ENCODE results near the gene HMOX1. TPM values are rescaled to one million over a fixed set of nuclear protein-coding genes. Genes with fewer than 3 reads are reported as not detected.

The HMOX1 gene
- total RNA-seq, 8 experiments from 2014 or later: 1.9 to 60.6 (median 14.3) TPM

DNA sequence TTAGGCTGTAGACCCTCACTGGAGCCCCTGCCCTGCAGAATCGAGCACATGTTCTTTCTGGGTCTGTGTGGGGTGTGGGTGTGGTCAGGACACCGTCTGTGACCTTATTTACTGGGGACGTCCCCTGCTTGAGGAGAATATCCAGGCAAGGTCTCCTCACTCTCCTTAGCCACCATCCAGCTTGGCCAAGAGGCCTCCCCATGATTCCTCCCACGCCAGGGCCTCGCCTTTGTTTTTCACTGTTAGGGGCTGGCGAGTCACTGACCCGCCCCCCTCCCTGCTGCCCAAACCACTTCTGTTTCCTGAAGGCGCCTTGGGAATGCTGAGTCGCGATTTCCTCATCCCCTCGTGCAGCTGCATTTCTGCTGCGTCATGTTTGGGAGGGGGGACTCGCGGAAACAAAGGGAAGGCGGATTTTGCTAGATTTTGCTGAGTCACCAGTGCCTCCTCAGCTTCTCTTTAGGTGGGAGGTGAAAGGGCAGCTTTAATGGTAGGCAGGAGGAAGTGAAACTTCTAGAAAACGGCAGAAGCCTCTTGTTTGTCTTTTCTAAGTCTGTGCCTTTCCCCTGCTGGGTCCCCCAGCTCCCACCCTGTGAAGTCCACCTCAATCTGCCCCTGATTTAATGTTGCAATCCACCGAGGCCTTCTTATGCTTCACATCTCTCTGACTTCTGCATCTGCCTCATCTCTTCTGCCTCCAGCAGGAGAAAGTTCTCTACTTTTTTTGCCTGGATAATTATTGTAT lies 4.0 kb upstream of the HMOX1 start:
- no peak overlapping the region for H3K4me3 ChIP-seq
- peak; percentile 20 to 35 (median 31) for ATAC-seq (replicated peaks in 6 of 8)
- H3K27ac ChIP-seq: no peak overlapping the region
- in situ Hi-C loops (cut with MboI; ENCODE audit: low pct_unique_long_range_greater_than_20kb in 2 of 9, low sequenced_read_pairs in 9 of 9, unreplicated experiment in 9 of 9): no loop called here
- 0 to 42% (median 6%) methylated on average over 1 to 11 of the region's 17 CpGs; no CpG with 5 or more reads in 4 of the 10 experiments for WGBS, 10 experiments
- H3K4me1 ChIP-seq (replicated peaks in 1 of 2): peaks cover 17 to 24% of the 10 kb centered on the region in 2 donors

DNA sequence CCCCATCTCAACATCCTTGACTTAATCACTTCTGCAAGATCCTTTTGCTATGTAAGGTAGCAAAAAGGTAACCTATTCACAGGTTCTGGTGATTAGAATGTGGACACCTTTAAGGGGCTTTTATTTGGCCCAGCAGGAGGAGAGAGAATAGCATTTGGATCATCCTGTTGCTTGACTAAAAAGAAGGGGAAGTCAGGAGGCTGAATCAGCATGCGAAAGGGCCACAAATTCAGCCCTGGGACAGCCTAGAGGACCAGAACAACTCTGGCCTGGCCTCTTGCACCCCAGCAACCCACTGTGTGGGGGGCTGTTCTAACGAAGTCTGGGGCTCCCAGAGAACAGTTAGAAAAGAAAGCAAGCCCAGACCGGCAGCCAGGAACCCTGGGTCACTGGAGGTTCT lies 3.2 kb upstream of the HMOX1 start:
- peaks cover 17 to 21% of the 10 kb centered on the region in 2 donors for H3K4me1 ChIP-seq (replicated peaks in 1 of 2)
- ATAC-seq (replicated peaks in 6 of 8): no peak
- no peak overlapping the region for H3K4me3 ChIP-seq
- 17 to 100% (median 81%) methylated on average over 1 to 3 of the region's 3 CpGs; no CpG with 5 or more reads in 2 of the 10 experiments for WGBS, 10 experiments
- in situ Hi-C loops (cut with MboI; ENCODE audit: low pct_unique_long_range_greater_than_20kb in 2 of 9, low sequenced_read_pairs in 9 of 9, unreplicated experiment in 9 of 9): no loop called here
- H3K27ac ChIP-seq: no peak overlapping the region

DNA sequence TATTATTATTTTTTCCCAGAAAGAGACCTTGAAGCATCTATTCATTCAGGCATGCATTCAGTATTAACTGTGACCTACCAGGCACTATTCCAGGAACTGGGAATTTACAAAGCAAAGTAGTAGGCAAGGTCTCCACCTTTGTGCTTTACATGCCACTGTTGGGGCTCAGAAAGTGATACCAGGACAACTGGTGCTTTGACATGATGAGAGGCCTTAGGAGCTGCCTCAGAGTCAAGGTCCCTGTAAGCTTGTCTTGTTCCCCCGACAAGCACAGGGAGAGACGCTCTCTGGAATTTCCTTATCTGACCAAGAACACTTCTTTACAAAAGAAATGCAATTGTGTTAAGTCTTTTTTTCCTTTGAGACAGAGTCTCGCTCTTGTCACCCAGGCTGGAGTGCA lies 2.3 kb upstream of the HMOX1 start:
- Histone ChIP-seq H3K4me1 (replicated peaks in 1 of 2) (peaks cover 17 to 21% of the 10 kb centered on the region in 2 donors), H3K4me3 (no peak overlapping the region), H3K27ac (no peak overlapping the region)
- no peak for ATAC-seq (replicated peaks in 6 of 8)
- in situ Hi-C loops (cut with MboI; ENCODE audit: low pct_unique_long_range_greater_than_20kb in 2 of 9, low sequenced_read_pairs in 9 of 9, unreplicated experiment in 9 of 9): no loop called here
- WGBS, 10 experiments: 67 to 100% (median 92%) methylated on average over 1 to 3 of the region's 3 CpGs; no CpG with 5 or more reads in 3 of the 10 experiments

GRCh38 chr22:35379146-35379993 lies 1.5 kb upstream of the HMOX1 start:
- 17 to 90% (median 57%) methylated on average over 2 to 8 of the region's 10 CpGs for WGBS, 10 experiments
- no peak overlapping the region for H3K4me3 ChIP-seq
- H3K4me1 ChIP-seq (replicated peaks in 1 of 2): peaks cover 17 to 21% of the 10 kb centered on the region in 2 donors
- no peak for ATAC-seq (replicated peaks in 6 of 8)
- in situ Hi-C loops (cut with MboI; ENCODE audit: low pct_unique_long_range_greater_than_20kb in 2 of 9, low sequenced_read_pairs in 9 of 9, unreplicated experiment in 9 of 9): no loop called here
- no peak overlapping the region for H3K27ac ChIP-seq

DNA sequence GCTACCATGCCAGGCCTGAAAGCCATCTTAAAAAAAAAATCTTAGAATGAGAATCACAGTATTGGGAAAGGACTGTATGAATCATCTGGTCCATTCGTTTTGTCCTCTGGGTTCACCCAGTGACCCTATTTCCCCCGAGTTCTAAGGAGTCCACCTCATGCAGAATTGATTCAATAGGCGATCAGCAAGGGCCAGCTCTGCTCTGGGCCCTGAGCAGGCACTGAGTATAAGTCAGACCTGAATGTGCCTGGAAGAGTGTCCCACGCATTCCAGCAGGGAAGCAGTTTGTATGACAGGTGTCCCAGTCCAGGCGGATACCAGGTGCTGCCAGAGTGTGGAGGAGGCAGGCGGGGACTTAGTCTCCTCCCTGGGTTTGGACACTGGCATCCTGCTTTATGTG lies 883 bp upstream of the HMOX1 start:
- no peak overlapping the region for H3K27ac ChIP-seq

DNA sequence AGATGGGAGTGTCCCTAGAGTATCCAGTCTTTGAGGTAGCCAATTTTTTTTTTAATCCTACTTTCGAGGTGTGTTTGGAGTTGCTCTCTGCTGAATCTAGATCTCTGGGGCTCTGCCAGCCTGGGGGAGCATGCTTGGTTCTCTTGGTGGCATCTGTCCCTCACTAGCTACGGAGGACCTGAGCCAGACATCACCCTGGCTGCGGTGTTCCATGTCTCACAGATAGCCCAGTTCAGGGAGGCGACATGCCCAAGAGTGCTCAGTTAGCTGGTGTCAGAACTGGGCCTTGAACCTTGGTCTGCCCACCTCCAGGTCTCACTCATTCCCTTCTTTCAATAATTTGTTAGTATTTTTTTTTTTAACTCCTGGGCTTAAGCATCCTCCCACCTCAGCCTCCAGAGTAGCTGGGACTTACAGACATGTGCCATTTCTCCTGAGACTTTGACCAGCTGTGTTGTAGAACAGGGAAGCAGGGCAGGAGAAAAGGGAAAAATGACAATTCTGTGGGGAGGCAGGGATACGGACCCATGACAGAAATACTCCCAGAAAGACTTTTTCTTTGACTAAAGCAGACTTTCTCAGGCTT lies 621 bp downstream of the HMOX1 start:
- ATAC-seq (replicated peaks in 6 of 8): peak in 2 of 8 experiments; percentile 1 to 4
- peaks cover 13 to 17% of the 10 kb centered on the region in 2 donors for H3K4me1 ChIP-seq (replicated peaks in 1 of 2)
- in situ Hi-C loops (cut with MboI; ENCODE audit: low pct_unique_long_range_greater_than_20kb in 2 of 9, low sequenced_read_pairs in 9 of 9, unreplicated experiment in 9 of 9): no loop called here
- 0 to 83% (median 31%) methylated on average over 1 to 4 of the region's 5 CpGs; no CpG with 5 or more reads in 4 of the 10 experiments for WGBS, 10 experiments
- peak overlapping the region; percentile 36 to 48 (median 39) for H3K4me3 ChIP-seq
- no peak overlapping the region for H3K27ac ChIP-seq

More for the DNA sequence above, 883 bp upstream of the HMOX1 start:
- in situ Hi-C loops (cut with MboI; ENCODE audit: low pct_unique_long_range_greater_than_20kb in 2 of 9, low sequenced_read_pairs in 9 of 9, unreplicated experiment in 9 of 9): no loop called here
- ATAC-seq (replicated peaks in 6 of 8): no peak
- H3K4me3 ChIP-seq: no peak overlapping the region
- peaks cover 17 to 21% of the 10 kb centered on the region in 2 donors for H3K4me1 ChIP-seq (replicated peaks in 1 of 2)
- 75 to 95% (median 78%) methylated on average over 2 to 5 of the region's 6 CpGs; no CpG with 5 or more reads in 4 of the 10 experiments for WGBS, 10 experiments

DNA sequence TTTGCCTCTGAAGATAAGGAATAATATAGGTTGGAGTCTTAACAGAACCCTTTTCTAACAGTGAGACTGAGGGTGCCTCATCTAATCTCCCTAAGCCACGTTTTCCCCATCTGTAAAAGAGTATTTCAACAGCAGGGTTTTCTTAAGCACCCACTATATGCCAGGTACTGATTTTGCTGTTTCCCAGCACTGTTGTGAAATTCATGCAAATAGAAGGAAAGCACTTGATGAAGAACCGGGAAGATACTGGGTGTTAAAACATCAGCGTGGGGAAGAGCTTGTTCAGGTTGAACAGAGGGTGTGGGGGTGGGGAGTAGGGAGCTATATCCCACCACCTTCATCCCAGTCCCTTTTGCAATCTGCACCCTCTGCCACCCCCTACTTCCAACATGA lies 2.8 kb downstream of the HMOX1 start:
- in situ Hi-C loops (cut with MboI; ENCODE audit: low pct_unique_long_range_greater_than_20kb in 2 of 9, low sequenced_read_pairs in 9 of 9, unreplicated experiment in 9 of 9): no loop called here
- H3K27ac ChIP-seq: no peak overlapping the region
- WGBS, 10 experiments: 40 to 100% (median 81%) methylated on average over 1 to 3 of the region's 3 CpGs; no CpG with 5 or more reads in 1 of the 10 experiments
- H3K4me3 ChIP-seq: no peak overlapping the region
- ATAC-seq (replicated peaks in 6 of 8): no peak
- peaks cover 4 to 8% of the 10 kb centered on the region in 2 donors for H3K4me1 ChIP-seq (replicated peaks in 1 of 2)

DNA sequence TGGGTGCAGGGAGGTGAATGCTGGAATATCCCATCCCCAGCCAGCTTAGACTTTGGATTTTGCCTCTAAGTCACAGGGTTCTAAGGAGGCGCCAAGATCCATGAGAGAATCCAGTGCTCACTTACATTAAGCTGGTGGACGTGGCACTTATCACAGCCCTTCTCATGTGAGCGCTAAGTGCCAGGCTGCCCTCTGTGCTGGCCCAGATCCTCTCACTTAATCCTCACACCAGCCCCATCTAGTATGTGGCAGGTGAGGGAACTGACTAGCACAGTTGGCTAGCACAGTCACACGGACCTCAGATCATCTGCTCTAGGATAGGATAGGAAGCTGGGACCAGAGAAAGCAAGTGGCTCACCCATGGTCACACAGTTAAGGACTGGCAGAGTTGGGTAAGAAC lies 3.6 kb downstream of the HMOX1 start:
- no peak overlapping the region for H3K4me3 ChIP-seq
- WGBS, 10 experiments: 0 to 100% (median 92%) methylated on average over 1 to 2 of the region's 4 CpGs; no CpG with 5 or more reads in 7 of the 10 experiments
- peaks cover 4 to 8% of the 10 kb centered on the region in 2 donors for H3K4me1 ChIP-seq (replicated peaks in 1 of 2)
- H3K27ac ChIP-seq: no peak overlapping the region
- in situ Hi-C loops (cut with MboI; ENCODE audit: low pct_unique_long_range_greater_than_20kb in 2 of 9, low sequenced_read_pairs in 9 of 9, unreplicated experiment in 9 of 9): no loop called here
- no peak for ATAC-seq (replicated peaks in 6 of 8)

DNA sequence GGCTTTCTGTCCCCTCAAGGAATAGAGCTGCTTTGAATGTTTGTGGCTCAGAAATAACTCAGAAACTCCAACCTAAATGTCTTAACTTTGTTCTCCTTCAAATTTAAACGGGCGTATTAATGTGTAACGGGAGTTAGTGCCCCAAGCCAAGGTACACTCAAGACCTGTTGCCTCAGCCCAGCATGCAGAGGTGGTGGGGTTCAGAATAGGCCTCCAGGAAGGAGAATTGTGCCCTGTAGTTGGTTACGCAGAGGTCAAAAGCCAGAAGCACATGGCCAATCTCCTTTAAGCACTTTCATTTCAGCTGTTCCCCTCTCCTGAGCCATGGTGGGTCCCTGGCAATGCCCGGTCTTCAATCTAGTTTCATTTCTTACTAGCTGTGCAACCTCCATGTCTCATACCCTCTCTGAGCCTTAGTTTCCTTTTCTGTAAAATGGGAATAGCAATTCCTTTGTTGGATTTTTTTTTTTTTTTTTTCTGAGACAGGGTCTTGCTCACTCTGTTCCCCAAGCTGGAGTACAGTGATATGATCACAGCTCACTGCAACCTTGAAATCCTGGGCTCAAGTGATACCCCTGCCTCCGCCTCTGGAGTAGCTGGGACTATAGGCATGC lies 4.2 kb downstream of the HMOX1 start:
- Histone ChIP-seq H3K27ac (no peak overlapping the region), H3K4me1 (replicated peaks in 1 of 2) (peaks cover 4 to 8% of the 10 kb centered on the region in 2 donors), H3K4me3 (no peak overlapping the region)
- no peak for ATAC-seq (replicated peaks in 6 of 8)
- WGBS, 10 experiments: 72 to 100% (median 87%) methylated on average over 1 to 6 of the region's 6 CpGs; no CpG with 5 or more reads in 1 of the 10 experiments
- in situ Hi-C loops (cut with MboI; ENCODE audit: low pct_unique_long_range_greater_than_20kb in 2 of 9, low sequenced_read_pairs in 9 of 9, unreplicated experiment in 9 of 9): no loop called here

- Histone ChIP-seq H3K27ac (no peak overlapping the region), H3K4me1 (replicated peaks in 1 of 2) (no peaks in the 10 kb centered on the region), H3K4me3 (no peak overlapping the region)
- in situ Hi-C loops (cut with MboI; ENCODE audit: low pct_unique_long_range_greater_than_20kb in 2 of 9, low sequenced_read_pairs in 9 of 9, unreplicated experiment in 9 of 9): no loop called here
- WGBS, 10 experiments: 85 to 100% (median 100%) methylated on average over 1 to 4 of the region's 19 CpGs; no CpG with 5 or more reads in 7 of the 10 experiments
- ATAC-seq (replicated peaks in 6 of 8): peak in 2 of 8 experiments; percentile 15 to 21
Observed at GRCh38 chr22:35386670-35387288, 5.9 kb downstream of the HMOX1 start.

GRCh38 chr22:35390933-35391332 lies 10.0 kb downstream of the HMOX1 start:
- 60 to 100% (median 96%) methylated on average over 1 to 4 of the region's 5 CpGs; no CpG with 5 or more reads in 3 of the 10 experiments for WGBS, 10 experiments
- no peak overlapping the region for H3K4me3 ChIP-seq
- no peak overlapping the region for H3K27ac ChIP-seq
- no peaks in the 10 kb centered on the region for H3K4me1 ChIP-seq (replicated peaks in 1 of 2)
- ATAC-seq (replicated peaks in 6 of 8): no peak
- in situ Hi-C loops (cut with MboI; ENCODE audit: low pct_unique_long_range_greater_than_20kb in 2 of 9, low sequenced_read_pairs in 9 of 9, unreplicated experiment in 9 of 9): no loop called here

DNA sequence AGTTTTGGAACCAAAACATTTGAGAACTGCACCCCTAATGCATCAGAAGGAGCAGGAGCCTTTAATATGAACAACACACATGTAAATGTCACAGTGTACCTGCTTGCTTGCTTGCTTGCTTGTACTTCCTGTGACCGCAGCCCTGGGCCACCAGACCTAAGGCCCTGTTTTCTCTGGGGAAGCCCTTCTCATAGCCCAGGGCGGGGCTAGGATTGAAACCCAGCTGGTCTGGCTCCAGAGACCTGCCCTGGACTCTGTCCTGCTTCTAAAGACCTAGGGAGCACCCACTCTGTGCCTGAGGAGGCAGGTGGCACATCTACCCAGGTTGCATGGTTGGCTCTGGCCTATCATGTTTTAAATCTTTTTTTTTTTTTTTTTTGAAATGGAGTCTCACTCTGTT lies 11.5 kb downstream of the HMOX1 start:
- ATAC-seq (replicated peaks in 6 of 8): peak in 1 of 8 experiments; percentile 3
- peaks cover 0 to 7% of the 10 kb centered on the region in 2 donors for H3K4me1 ChIP-seq (replicated peaks in 1 of 2)
- in situ Hi-C loops (cut with MboI; ENCODE audit: low pct_unique_long_range_greater_than_20kb in 2 of 9, low sequenced_read_pairs in 9 of 9, unreplicated experiment in 9 of 9): no loop called here
- WGBS, 10 experiments: 60 to 100% (median 84%) methylated on average over 1 to 2 of the region's 2 CpGs; no CpG with 5 or more reads in 4 of the 10 experiments
- H3K4me3 ChIP-seq: no peak overlapping the region
- H3K27ac ChIP-seq: no peak overlapping the region

Data from motor neuron (in vitro differentiated cells).